ENCODE results near the gene ACTR1A. TPM values are rescaled to one million over a fixed set of nuclear protein-coding genes. Genes with fewer than 3 reads are reported as not detected.
"Not testable (repeated sequence)": the region's sequence is repeated elsewhere in the genome, so short reads cannot be mapped to it uniquely, and the experiment has no call there.

The ACTR1A gene
- total RNA-seq, 8 experiments from 2014 or later, result 70.4 to 138 (median 108) TPM

GRCh38 chr10:102534966-102535365, 32.5 kb upstream of the ACTR1A start:
- in situ Hi-C loops (cut with MboI; ENCODE audit: low pct_unique_long_range_greater_than_20kb in 2 of 9, low sequenced_read_pairs in 9 of 9, unreplicated experiment in 9 of 9); H3K27ac ChIP-seq; H3K4me3 ChIP-seq; H3K4me1 ChIP-seq (replicated peaks in 1 of 2); ATAC-seq (replicated peaks in 6 of 8): not testable (repeated sequence)
- WGBS, 10 experiments, result 73 to 100% (median 96%) methylated on average over 2 to 4 of the region's 9 CpGs; no CpG with 5 or more reads in 4 of the 10 experiments

DNA sequence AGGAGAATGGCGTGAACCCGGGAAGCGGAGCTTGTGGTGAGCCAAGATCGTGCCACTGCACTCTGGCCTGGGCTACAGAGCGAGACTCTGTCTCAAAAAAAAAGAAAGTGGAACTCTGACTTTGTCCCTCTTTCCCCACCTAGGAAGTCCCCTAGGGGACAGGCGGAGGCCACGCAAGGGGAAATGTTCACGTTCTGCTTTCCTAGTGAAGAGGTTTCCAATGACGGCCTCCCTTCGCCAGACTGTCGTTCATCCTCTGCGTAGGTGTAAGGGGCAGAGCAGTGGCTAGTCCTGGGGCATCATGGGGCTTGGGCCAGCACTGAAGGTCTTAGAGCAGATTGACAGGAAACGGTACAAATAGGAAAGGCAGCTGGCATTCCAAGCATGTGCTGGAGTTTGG, 31.8 kb upstream of the ACTR1A start:
- no peak for ATAC-seq (replicated peaks in 6 of 8)
- 82 to 100% (median 92%) methylated on average over 1 to 10 of the region's 13 CpGs; no CpG with 5 or more reads in 4 of the 10 experiments for WGBS, 10 experiments

GRCh38 chr10:102527546-102527945, 25.0 kb upstream of the ACTR1A start:
- in situ Hi-C loops (cut with MboI; ENCODE audit: low pct_unique_long_range_greater_than_20kb in 2 of 9, low sequenced_read_pairs in 9 of 9, unreplicated experiment in 9 of 9), result no loop called here
- 60 to 100% (median 95%) methylated on average over 1 to 2 of the region's 2 CpGs; no CpG with 5 or more reads in 4 of the 10 experiments for WGBS, 10 experiments
- H3K4me1 ChIP-seq (replicated peaks in 1 of 2), result no peaks in the 10 kb centered on the region
- H3K4me3 ChIP-seq, result no peak overlapping the region
- no peak for ATAC-seq (replicated peaks in 6 of 8)
- no peak overlapping the region for H3K27ac ChIP-seq

More for the DNA sequence above, 31.8 kb upstream of the ACTR1A start:
- H3K27ac ChIP-seq, result no peak overlapping the region
- in situ Hi-C loops (cut with MboI; ENCODE audit: low pct_unique_long_range_greater_than_20kb in 2 of 9, low sequenced_read_pairs in 9 of 9, unreplicated experiment in 9 of 9), result no loop called here
- no peaks in the 10 kb centered on the region for H3K4me1 ChIP-seq (replicated peaks in 1 of 2)
- H3K4me3 ChIP-seq, result no peak overlapping the region

DNA sequence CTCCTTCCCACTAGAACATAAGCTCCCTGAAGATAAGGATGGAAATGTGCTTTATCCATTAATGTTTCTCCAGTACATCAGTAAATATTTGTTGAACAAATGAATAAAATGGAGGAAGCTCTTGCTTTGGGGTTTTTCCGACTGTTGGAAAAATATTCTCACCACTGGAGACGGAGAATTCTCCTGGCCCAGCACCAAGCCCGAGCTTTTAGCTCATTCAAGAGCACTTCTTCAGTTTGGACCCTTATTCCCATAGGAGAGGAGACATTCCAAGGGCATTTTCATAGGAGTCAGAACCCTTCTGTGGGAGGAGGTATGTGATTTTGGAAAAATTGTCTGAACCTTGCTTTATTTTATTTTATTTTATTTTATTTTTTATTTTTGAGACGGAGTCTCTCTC, 22.2 kb upstream of the ACTR1A start:
- Histone ChIP-seq H3K4me1 (replicated peaks in 1 of 2) (no peaks in the 10 kb centered on the region), H3K4me3 (no peak overlapping the region), H3K27ac (no peak overlapping the region)
- 83 to 100% (median 93%) methylated on average over 2 to 4 of the region's 4 CpGs; no CpG with 5 or more reads in 3 of the 10 experiments for WGBS, 10 experiments
- in situ Hi-C loops (cut with MboI; ENCODE audit: low pct_unique_long_range_greater_than_20kb in 2 of 9, low sequenced_read_pairs in 9 of 9, unreplicated experiment in 9 of 9), result no loop called here
- no peak for ATAC-seq (replicated peaks in 6 of 8)

DNA sequence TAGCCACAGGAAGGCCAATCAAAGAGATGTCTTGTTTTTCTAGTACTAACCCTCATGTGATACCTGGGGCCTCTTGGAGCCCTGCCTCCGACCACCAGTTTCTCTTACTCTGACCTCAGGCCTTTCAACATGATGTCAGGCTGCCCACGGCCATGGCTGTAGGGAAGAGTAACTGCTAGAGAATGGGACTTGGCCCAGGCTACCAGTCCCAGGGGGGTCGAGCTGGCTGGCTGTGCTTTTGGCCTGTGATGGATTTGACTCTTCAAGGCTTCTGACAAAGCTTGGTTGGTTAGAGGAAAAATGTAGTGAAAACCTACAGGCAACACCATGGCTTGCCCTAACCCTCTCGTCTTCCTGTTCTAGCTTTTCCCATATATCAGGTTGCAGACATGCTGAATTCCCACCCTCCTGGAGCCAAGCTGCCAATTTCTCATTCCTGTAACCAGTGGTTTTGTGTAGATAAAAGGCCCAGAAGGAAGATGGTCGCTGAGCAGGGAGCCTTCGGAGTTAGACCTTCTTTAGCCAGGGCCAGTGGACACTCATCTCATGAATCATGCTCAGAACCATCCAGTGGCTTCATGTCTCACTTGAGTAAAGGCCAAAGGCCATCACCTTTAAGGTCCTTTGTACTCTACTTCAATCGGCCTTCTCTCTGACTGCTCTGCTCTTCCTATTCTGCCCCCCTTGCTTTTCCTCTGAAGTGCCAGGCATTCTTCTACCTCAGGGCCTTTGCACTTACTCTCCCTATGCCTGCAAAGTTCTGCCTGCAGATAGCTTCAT, 20.9 kb upstream of the ACTR1A start:
- in situ Hi-C loops (cut with MboI; ENCODE audit: low pct_unique_long_range_greater_than_20kb in 2 of 9, low sequenced_read_pairs in 9 of 9, unreplicated experiment in 9 of 9), result no loop called here
- Histone ChIP-seq H3K4me3 (no peak overlapping the region), H3K4me1 (replicated peaks in 1 of 2) (no peaks in the 10 kb centered on the region), H3K27ac (no peak overlapping the region)
- ATAC-seq (replicated peaks in 6 of 8), result no peak
- 55 to 100% (median 81%) methylated on average over 1 to 5 of the region's 7 CpGs; no CpG with 5 or more reads in 3 of the 10 experiments for WGBS, 10 experiments

GRCh38 chr10:102522874-102523249, 20.4 kb upstream of the ACTR1A start:
- ATAC-seq (replicated peaks in 6 of 8), result no peak
- in situ Hi-C loops (cut with MboI; ENCODE audit: low pct_unique_long_range_greater_than_20kb in 2 of 9, low sequenced_read_pairs in 9 of 9, unreplicated experiment in 9 of 9), result no loop called here
- Histone ChIP-seq H3K27ac (no peak overlapping the region), H3K4me3 (no peak overlapping the region), H3K4me1 (replicated peaks in 1 of 2) (no peaks in the 10 kb centered on the region)
- 80 to 100% (median 100%) methylated on average over 1 of the region's 1 CpG; no CpG with 5 or more reads in 5 of the 10 experiments for WGBS, 10 experiments

DNA sequence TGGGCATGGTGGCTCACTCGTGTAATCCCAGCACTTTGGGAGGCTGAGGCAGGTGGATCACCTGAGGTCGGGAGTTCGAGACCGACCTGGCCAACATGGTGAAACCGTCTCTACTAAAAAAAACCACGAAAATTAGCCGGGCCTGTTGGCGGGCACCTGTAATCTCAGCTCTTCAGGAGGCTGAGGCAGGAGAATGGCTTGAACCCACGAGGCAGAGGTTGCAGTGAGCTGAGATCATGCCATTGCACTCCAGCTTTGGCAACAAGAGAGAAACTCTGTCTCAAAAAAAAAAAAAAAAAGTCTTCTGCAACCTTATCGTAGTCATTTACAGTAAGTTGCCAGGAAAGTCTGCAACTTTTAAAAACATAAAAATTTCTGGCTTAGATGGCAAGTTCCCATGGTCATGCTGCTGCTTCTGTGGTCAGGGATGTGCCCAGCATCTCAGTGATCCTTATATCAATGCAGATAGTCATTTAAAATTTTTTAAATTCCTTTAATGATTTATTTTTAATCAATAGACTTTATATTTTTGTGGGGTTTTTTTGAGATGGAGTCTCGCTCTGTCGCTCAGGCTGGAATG, 16.8 kb upstream of the ACTR1A start:
- no peak for ATAC-seq (replicated peaks in 6 of 8)
- Histone ChIP-seq H3K27ac (no peak overlapping the region), H3K4me1 (replicated peaks in 1 of 2) (no peaks in the 10 kb centered on the region), H3K4me3 (no peak overlapping the region)
- WGBS, 10 experiments, result 46 to 100% (median 96%) methylated on average over 2 to 12 of the region's 12 CpGs; no CpG with 5 or more reads in 2 of the 10 experiments
- in situ Hi-C loops (cut with MboI; ENCODE audit: low pct_unique_long_range_greater_than_20kb in 2 of 9, low sequenced_read_pairs in 9 of 9, unreplicated experiment in 9 of 9), result no loop called here

DNA sequence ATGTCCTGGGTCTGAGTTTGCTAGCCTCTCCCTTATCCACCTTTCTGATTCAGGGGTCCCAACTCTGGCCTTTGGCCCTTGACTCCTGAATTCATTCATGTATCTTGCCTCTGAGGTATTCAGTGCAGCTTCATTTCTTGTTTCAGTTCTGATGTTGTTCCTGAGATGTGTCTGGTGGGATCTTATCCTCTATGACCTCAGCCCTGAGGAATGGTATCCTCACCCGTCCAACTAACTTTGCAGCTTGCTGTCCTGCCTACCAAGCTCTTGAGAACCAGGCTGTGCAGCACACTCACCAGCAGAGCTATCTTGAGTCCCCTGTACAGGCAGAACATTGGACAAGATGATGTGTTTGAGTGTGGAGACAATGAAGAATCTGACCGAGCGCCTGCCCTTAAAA, 15.0 kb upstream of the ACTR1A start:
- Histone ChIP-seq H3K27ac (no peak overlapping the region), H3K4me3 (no peak overlapping the region), H3K4me1 (replicated peaks in 1 of 2) (no peaks in the 10 kb centered on the region)
- WGBS, 10 experiments, result 83 to 100% (median 100%) methylated on average over 2 to 3 of the region's 3 CpGs; no CpG with 5 or more reads in 6 of the 10 experiments
- no peak for ATAC-seq (replicated peaks in 6 of 8)
- in situ Hi-C loops (cut with MboI; ENCODE audit: low pct_unique_long_range_greater_than_20kb in 2 of 9, low sequenced_read_pairs in 9 of 9, unreplicated experiment in 9 of 9), result no loop called here

DNA sequence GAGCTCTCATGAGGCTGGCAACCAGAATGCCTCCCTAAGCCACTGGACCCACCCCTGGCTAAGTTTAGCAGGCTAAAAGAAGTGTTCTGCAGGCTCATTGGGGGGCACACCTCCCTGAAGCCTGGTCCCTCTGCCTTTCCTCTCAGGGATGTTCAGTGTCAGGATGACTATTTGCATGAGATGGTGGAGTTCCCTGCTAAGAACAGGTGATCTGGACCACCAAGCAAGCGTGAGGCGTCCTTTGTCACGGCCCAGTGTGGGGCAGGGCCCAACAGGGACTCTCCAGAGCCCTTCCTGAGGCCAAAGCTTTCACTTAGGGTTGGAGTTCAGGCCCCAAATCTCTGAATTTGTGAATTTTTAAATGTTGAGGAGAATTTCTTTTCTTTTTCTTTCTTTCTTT, 13.2 kb upstream of the ACTR1A start:
- no peak overlapping the region for H3K4me3 ChIP-seq
- in situ Hi-C loops (cut with MboI; ENCODE audit: low pct_unique_long_range_greater_than_20kb in 2 of 9, low sequenced_read_pairs in 9 of 9, unreplicated experiment in 9 of 9), result no loop called here
- H3K4me1 ChIP-seq (replicated peaks in 1 of 2), result no peaks in the 10 kb centered on the region
- WGBS, 10 experiments, result 60 to 100% (median 96%) methylated on average over 1 to 3 of the region's 3 CpGs; no CpG with 5 or more reads in 5 of the 10 experiments
- no peak overlapping the region for H3K27ac ChIP-seq
- no peak for ATAC-seq (replicated peaks in 6 of 8)

DNA sequence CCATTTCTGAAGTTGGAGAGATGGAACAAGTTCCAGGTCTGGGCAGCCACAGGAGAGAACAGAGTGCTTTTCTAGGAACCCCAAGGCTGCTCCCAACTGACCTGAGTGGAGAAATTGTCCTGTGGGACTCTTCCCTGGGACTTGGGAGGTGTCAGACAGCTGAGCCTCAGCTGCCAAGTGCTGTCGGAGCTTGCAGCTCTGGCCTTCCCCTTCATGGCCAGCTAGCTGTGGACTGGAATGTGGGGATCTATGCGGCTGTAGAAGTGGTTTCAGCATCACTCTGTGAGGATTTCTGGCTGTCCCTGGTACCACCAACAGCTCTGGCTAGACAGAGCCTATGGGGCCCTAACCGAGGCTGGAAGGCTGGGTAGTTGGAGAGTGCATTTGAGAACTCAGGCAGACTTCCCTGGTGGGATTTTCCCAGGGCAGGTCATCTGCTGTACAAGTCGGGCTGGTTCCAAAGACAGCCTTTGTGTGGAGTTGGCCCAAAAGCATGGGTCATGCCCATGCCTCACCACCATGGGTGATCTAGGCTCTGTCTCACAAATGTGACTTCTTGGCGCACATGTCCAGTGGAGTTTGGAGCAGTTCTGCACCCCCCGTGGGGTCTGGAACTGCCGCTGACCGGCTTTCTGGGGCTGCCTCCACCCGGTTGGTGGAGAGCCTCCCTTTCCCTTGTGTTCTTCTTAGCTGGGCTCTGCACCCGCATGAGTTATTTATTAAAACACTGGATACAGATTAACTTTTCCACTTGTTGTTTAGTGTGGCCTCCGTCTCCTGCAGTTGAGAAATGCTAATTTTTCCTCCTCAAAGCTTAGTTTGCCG, 12.2 kb upstream of the ACTR1A start:
- 53 to 94% (median 78%) methylated on average over 2 to 7 of the region's 12 CpGs; no CpG with 5 or more reads in 2 of the 10 experiments for whole genome bisulfite sequencing, 10 experiments
- in situ Hi-C loops (cut with MboI; ENCODE audit: low pct_unique_long_range_greater_than_20kb in 2 of 9, low sequenced_read_pairs in 9 of 9, unreplicated experiment in 9 of 9), result no loop called here

GRCh38 chr10:102511583-102512274, 9.2 kb upstream of the ACTR1A start:
- H3K4me3 ChIP-seq, result no peak overlapping the region
- H3K4me1 ChIP-seq (replicated peaks in 1 of 2), result no peaks in the 10 kb centered on the region
- in situ Hi-C loops (cut with MboI; ENCODE audit: low pct_unique_long_range_greater_than_20kb in 2 of 9, low sequenced_read_pairs in 9 of 9, unreplicated experiment in 9 of 9), result no loop called here
- WGBS, 10 experiments, result 75 to 100% (median 99%) methylated on average over 2 to 5 of the region's 6 CpGs; no CpG with 5 or more reads in 2 of the 10 experiments
- ATAC-seq (replicated peaks in 6 of 8), result no peak
- H3K27ac ChIP-seq, result no peak overlapping the region

More for the DNA sequence above, 12.2 kb upstream of the ACTR1A start:
- no peak overlapping the region for H3K27ac ChIP-seq
- ATAC-seq (replicated peaks in 6 of 8), result no peak
- H3K4me3 ChIP-seq, result no peak overlapping the region
- no peaks in the 10 kb centered on the region for H3K4me1 ChIP-seq (replicated peaks in 1 of 2)

- H3K4me1 ChIP-seq (replicated peaks in 1 of 2), result peaks cover 0 to 5% of the 10 kb centered on the region in 2 donors
- H3K27ac ChIP-seq, result no peak overlapping the region
- no peak for ATAC-seq (replicated peaks in 6 of 8)
- in situ Hi-C loops (cut with MboI; ENCODE audit: low pct_unique_long_range_greater_than_20kb in 2 of 9, low sequenced_read_pairs in 9 of 9, unreplicated experiment in 9 of 9), result loop anchor here in 1 of 9 experiments (10.0 kb wide), 1 partner anchor 75 kb away; no protein-coding TSS in a partner anchor
- H3K4me3 ChIP-seq, result no peak overlapping the region
- 80 to 100% (median 100%) methylated on average over 1 to 2 of the region's 2 CpGs; no CpG with 5 or more reads in 5 of the 10 experiments for WGBS, 10 experiments
Observed at GRCh38 chr10:102509387-102509786, 6.9 kb upstream of the ACTR1A start.

Measured in motor neuron (in vitro differentiated cells).